NOMO-1 treated with dmso at 0.1 percent for 144 hours (cell line): ENCODE measurements around the gene SLC43A3.

Experiments used
- DNase-seq: peaks from one replicate; lab custom pipeline; 2025; ENCODE audit not compliant: unreplicated experiment; lab: John Stamatoyannopoulos, UW

Gene SLC43A3

GRCh38 chr11:57426929-57427726 lies at the start of gene SLC43A3:
Gene SLC43A3, minus strand, starts transcription at chr11:57427121. Its CDS starts 949 bp downstream, at chr11:57426172.
- DNase-seq, result peak; percentile 91

- DNase-seq, result no peak
These were observed 49.3 kb upstream of the SLC43A3 start for GRCh38 chr11:57476047-57476756.

- no peak for DNase-seq
These were observed 48.7 kb upstream of the SLC43A3 start for GRCh38 chr11:57475671-57476046.

- no peak for DNase-seq
These were observed 48.3 kb upstream of the SLC43A3 start for GRCh38 chr11:57475191-57475590.

- no peak for DNase-seq
These were observed 47.8 kb upstream of the SLC43A3 start for GRCh38 chr11:57474803-57475115.

GRCh38 chr11:57474017-57474802 lies 47.3 kb upstream of the SLC43A3 start:
- DNase-seq, result peak; percentile 62

- DNase-seq, result peak; percentile 68
These were observed 46.4 kb upstream of the SLC43A3 start for GRCh38 chr11:57473285-57473841.

GRCh38 chr11:57471496-57471895 lies 44.6 kb upstream of the SLC43A3 start:
- no peak for DNase-seq

GRCh38 chr11:57469268-57469667 lies 42.3 kb upstream of the SLC43A3 start:
- DNase-seq, result no peak

GRCh38 chr11:57468276-57468675 lies 41.4 kb upstream of the SLC43A3 start:
- no peak for DNase-seq

- DNase-seq, result no peak
These were observed 40.7 kb upstream of the SLC43A3 start for GRCh38 chr11:57467508-57468157.

GRCh38 chr11:57466680-57467079 lies 39.8 kb upstream of the SLC43A3 start:
- no peak for DNase-seq

- peak; percentile 41 for DNase-seq
These were observed 37.7 kb upstream of the SLC43A3 start for GRCh38 chr11:57464539-57465181.

GRCh38 chr11:57463671-57464538 lies 37.0 kb upstream of the SLC43A3 start:
- no peak for DNase-seq

GRCh38 chr11:57462597-57462996 lies 35.7 kb upstream of the SLC43A3 start:
- no peak for DNase-seq

- DNase-seq, result no peak
These were observed 35.0 kb upstream of the SLC43A3 start for GRCh38 chr11:57461841-57462489.

- no peak for DNase-seq
These were observed 34.1 kb upstream of the SLC43A3 start for GRCh38 chr11:57460758-57461749.
